GM23338 (cell line): ENCODE results near the gene CCDC3. TPM values are rescaled to one million over a fixed set of nuclear protein-coding genes. Genes with fewer than 3 reads are reported as not detected.

Source experiments
- ATAC-seq: fragments of 200-7000 bp; cut with Tn5 transposase; 3 replicates; pipeline ENCODE4 v1.9.1; 2020
- DNase-seq: peaks from one replicate; pipeline ENCODE4 v3.0.0-alpha.2; 2015; ENCODE audit warnings: low spot score
- H2AFZ ChIP-seq: fragments of 200-600 bp; sonication (generic); 2 replicates; pipeline ENCODE4 v1.8.0; 2016; ENCODE audit warnings: antibody characterized with exemption, mild to moderate bottlenecking, moderate library complexity
- H3F3A ChIP-seq: fragments of 200-600 bp; sonication (generic); replicated peaks from 2 replicates; pipeline ENCODE4 v1.8.0; 2017; ENCODE audit warnings: antibody characterized with exemption, mixed run types, low read depth
- H3K27ac ChIP-seq: fragments of 200-600 bp; sonication (generic); 2 replicates; pipeline ENCODE4 v1.6.1; 2016; ENCODE audit warnings: low read depth
- H3K27me3 ChIP-seq: fragments of 200-600 bp; sonication (generic); 2 replicates; pipeline ENCODE4 v1.8.0; 2016; ENCODE audit warnings: mild to moderate bottlenecking, mixed run types, moderate library complexity; ENCODE audit not compliant: insufficient read depth
- H3K36me3 ChIP-seq: fragments of 200-600 bp; sonication (generic); 2 replicates; pipeline ENCODE4 v1.8.0; 2016; ENCODE audit warnings: mild to moderate bottlenecking; ENCODE audit not compliant: insufficient read depth
- H3K4me1 ChIP-seq: fragments of 200-600 bp; sonication (generic); 2 replicates; pipeline ENCODE4 v1.8.0; 2016; ENCODE audit warnings: mild to moderate bottlenecking, moderate library complexity; ENCODE audit not compliant: insufficient read depth
- H3K4me2 ChIP-seq: fragments of 200-600 bp; sonication (generic); 2 replicates; pipeline ENCODE4 v1.7.1; 2017; ENCODE audit warnings: mixed run types
- H3K4me3 ChIP-seq: fragments of 200-600 bp; sonication (generic); 2 replicates; pipeline ENCODE4 v1.6.1; 2016; ENCODE audit warnings: mixed run types
- H3K79me2 ChIP-seq: fragments of 200-600 bp; sonication (generic); replicated peaks from 2 replicates; pipeline ENCODE4 v1.8.0; 2017; ENCODE audit warnings: mild to moderate bottlenecking; ENCODE audit not compliant: insufficient read depth
- H3K9me2 ChIP-seq: fragments of 200-600 bp; sonication (generic); 2 replicates; pipeline ENCODE4 v1.8.0; 2017; ENCODE audit not compliant: insufficient read depth
- H4K20me1 ChIP-seq: fragments of 200-600 bp; sonication (generic); replicated peaks from 2 replicates; pipeline ENCODE4 v1.8.0; 2017; ENCODE audit warnings: mild to moderate bottlenecking; ENCODE audit not compliant: insufficient read depth
- H3K27ac Mint-ChIP-seq: 2 replicates; pipeline ENCODE4 v1.8.0; 2020; ENCODE audit warnings: inconsistent platforms, mild to moderate bottlenecking, moderate library complexity, mixed read lengths
- H3K27me3 Mint-ChIP-seq: 3 replicates; pipeline ENCODE4 v1.8.0; 2022; ENCODE audit warnings: low read depth, mild to moderate bottlenecking, moderate library complexity, mixed read lengths, inconsistent platforms; ENCODE audit not compliant: insufficient read depth, poor library complexity
- H3K36me3 Mint-ChIP-seq: 3 replicates; pipeline ENCODE4 v1.8.0; 2021; ENCODE audit warnings: low read depth, mild to moderate bottlenecking, inconsistent platforms, moderate library complexity, mixed read lengths
- H3K4me1 Mint-ChIP-seq: 3 replicates; pipeline ENCODE4 v1.8.0; 2020; ENCODE audit warnings: mild to moderate bottlenecking, inconsistent platforms, mixed read lengths
- H3K4me3 Mint-ChIP-seq: 3 replicates; pipeline ENCODE4 v1.8.0; 2021; ENCODE audit warnings: moderate library complexity, mild to moderate bottlenecking, inconsistent platforms, mixed read lengths
- H3K9me3 Mint-ChIP-seq: 3 replicates; pipeline ENCODE4 v1.8.0; 2020; ENCODE audit warnings: moderate library complexity, mild to moderate bottlenecking, inconsistent platforms, mixed read lengths
- JUNB ChIP-seq: IDR thresholded peaks from one replicate; pipeline ENCODE4 v1.6.1; 2016; ENCODE audit warnings: antibody characterized with exemption; ENCODE audit not compliant: unreplicated experiment
- polyA plus RNA-seq: library from polyadenylated mRNA; unstranded; fragments of >200 nt; fragmentation: Nextera tagmentation; extraction: Ambion mirVana; gene quantifications from 2 replicates; pipeline ENCODE4 v1.2.1, GENCODE V29; 2016
- total RNA-seq: library from RNA; depleted of rRNA; stranded (reverse); fragments of >200 nt; shearing (Covaris generic); gene quantifications from 2 replicates; pipeline ENCODE4 v1.2.3, GENCODE V29; 2014
- TF ChIP-seq, protein P1 (sequence below): fragments of 250-450 bp; sonication (Bioruptor Pico); IDR thresholded peaks from 2 replicates; pipeline ENCODE4 v1.5.0; 2020; ENCODE audit warnings: mild to moderate bottlenecking, moderate library complexity
- TF ChIP-seq, protein P2 (sequence below), 2 experiments: fragments of 200-600 bp in 1 of 2; sonication (generic) in 1 of 2; conservative IDR thresholded peaks; 2 replicates each; pipeline versions ENCODE4 v1.5.1 to v1.6.1; 2016 to 2017; ENCODE audit warnings: antibody characterized with exemption in 2 of 2, low read depth in 2 of 2, mild to moderate bottlenecking in 2 of 2, moderate library complexity in 1 of 2

CCDC3 gene
- total and polyA plus RNA-seq, 2 experiments from 2014 or later = 1.4 to 5.2 TPM

DNA sequence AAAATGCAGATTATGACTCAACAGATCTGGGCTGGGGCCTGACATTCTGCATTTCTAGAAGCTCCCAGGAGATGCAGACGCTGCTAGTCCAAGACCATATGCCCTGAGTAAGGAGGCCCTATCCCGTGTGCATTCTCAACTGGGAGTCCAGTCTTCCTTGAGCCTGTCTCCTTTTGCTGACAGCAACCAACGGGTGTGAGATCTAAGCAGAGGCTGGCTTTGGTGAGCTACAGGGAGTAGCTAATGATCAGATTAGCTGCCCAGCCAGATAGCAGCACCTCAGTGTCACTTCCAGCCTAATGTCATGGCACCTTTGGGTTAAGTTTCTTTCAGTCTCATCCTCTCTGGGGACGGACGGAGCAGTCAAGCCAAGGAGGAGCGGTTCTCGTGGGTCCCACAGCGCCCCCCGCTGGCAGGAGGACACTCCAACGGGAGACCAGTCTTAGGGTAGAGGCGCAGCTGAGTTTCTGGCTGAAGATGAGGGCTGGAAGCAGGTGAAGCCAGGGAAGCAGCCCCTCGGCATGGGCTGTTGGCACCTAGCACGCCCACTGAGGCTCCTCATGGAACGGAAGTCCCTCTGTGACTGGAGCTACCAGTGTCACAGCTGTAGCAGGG, 154.0 kb downstream of the CCDC3 start:
- peak; percentile 90 for DNase-seq
- Histone ChIP-seq H3K9me2 (no peaks in the 10 kb centered on the region), H3K27ac (no peak overlapping the region), H3K4me1 (no peaks in the 10 kb centered on the region), H3K4me3 (no peak overlapping the region), H3K4me2 (no peak overlapping the region), H3K36me3 (no peaks in the 10 kb centered on the region), H2AFZ (peak overlapping the region; percentile 98), H3F3A (no peaks in the 10 kb centered on the region), H3K27me3 (no peaks in the 10 kb centered on the region), H4K20me1 (no peaks in the 10 kb centered on the region), H3K79me2 (no peaks in the 10 kb centered on the region)
- no peak overlapping the region for H3K4me3 Mint-ChIP-seq
- TF ChIP-seq, protein P1, sequence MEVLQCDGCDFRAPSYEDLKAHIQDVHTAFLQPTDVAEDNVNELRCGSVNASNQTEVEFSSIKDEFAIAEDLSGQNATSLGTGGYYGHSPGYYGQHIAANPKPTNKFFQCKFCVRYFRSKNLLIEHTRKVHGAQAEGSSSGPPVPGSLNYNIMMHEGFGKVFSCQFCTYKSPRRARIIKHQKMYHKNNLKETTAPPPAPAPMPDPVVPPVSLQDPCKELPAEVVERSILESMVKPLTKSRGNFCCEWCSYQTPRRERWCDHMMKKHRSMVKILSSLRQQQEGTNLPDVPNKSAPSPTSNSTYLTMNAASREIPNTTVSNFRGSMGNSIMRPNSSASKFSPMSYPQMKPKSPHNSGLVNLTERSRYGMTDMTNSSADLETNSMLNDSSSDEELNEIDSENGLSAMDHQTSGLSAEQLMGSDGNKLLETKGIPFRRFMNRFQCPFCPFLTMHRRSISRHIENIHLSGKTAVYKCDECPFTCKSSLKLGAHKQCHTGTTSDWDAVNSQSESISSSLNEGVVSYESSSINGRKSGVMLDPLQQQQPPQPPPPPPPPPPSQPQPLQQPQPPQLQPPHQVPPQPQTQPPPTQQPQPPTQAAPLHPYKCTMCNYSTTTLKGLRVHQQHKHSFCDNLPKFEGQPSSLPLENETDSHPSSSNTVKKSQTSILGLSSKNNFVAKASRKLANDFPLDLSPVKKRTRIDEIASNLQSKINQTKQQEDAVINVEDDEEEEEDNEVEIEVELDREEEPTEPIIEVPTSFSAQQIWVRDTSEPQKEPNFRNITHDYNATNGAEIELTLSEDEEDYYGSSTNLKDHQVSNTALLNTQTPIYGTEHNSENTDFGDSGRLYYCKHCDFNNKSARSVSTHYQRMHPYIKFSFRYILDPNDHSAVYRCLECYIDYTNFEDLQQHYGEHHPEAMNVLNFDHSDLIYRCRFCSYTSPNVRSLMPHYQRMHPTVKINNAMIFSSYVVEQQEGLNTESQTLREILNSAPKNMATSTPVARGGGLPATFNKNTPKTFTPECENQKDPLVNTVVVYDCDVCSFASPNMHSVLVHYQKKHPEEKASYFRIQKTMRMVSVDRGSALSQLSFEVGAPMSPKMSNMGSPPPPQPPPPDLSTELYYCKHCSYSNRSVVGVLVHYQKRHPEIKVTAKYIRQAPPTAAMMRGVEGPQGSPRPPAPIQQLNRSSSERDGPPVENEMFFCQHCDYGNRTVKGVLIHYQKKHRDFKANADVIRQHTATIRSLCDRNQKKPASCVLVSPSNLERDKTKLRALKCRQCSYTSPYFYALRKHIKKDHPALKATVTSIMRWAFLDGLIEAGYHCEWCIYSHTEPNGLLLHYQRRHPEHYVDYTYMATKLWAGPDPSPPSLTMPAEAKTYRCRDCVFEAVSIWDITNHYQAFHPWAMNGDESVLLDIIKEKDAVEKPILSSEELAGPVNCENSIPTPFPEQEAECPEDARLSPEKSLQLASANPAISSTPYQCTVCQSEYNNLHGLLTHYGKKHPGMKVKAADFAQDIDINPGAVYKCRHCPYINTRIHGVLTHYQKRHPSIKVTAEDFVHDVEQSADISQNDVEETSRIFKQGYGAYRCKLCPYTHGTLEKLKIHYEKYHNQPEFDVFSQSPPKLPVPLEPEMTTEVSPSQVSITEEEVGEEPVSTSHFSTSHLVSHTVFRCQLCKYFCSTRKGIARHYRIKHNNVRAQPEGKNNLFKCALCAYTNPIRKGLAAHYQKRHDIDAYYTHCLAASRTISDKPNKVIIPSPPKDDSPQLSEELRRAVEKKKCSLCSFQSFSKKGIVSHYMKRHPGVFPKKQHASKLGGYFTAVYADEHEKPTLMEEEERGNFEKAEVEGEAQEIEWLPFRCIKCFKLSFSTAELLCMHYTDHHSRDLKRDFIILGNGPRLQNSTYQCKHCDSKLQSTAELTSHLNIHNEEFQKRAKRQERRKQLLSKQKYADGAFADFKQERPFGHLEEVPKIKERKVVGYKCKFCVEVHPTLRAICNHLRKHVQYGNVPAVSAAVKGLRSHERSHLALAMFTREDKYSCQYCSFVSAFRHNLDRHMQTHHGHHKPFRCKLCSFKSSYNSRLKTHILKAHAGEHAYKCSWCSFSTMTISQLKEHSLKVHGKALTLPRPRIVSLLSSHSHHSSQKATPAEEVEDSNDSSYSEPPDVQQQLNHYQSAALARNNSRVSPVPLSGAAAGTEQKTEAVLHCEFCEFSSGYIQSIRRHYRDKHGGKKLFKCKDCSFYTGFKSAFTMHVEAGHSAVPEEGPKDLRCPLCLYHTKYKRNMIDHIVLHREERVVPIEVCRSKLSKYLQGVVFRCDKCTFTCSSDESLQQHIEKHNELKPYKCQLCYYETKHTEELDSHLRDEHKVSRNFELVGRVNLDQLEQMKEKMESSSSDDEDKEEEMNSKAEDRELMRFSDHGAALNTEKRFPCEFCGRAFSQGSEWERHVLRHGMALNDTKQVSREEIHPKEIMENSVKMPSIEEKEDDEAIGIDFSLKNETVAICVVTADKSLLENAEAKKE (CRISPR knock-in tag) = no peak
- no peak for TF ChIP-seq JUNB
- TF ChIP-seq, protein P2, sequence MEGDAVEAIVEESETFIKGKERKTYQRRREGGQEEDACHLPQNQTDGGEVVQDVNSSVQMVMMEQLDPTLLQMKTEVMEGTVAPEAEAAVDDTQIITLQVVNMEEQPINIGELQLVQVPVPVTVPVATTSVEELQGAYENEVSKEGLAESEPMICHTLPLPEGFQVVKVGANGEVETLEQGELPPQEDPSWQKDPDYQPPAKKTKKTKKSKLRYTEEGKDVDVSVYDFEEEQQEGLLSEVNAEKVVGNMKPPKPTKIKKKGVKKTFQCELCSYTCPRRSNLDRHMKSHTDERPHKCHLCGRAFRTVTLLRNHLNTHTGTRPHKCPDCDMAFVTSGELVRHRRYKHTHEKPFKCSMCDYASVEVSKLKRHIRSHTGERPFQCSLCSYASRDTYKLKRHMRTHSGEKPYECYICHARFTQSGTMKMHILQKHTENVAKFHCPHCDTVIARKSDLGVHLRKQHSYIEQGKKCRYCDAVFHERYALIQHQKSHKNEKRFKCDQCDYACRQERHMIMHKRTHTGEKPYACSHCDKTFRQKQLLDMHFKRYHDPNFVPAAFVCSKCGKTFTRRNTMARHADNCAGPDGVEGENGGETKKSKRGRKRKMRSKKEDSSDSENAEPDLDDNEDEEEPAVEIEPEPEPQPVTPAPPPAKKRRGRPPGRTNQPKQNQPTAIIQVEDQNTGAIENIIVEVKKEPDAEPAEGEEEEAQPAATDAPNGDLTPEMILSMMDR (conservative IDR thresholded peaks at IDR 0.05; ENCODE audit: low read depth in 2 of 2) = peak; percentile 89 to 95
- H3K27me3 Mint-ChIP-seq = peaks cover 4% of the 10 kb centered on the region
- no peaks in the 10 kb centered on the region for H3K9me3 Mint-ChIP-seq
- no peaks in the 10 kb centered on the region for H3K36me3 Mint-ChIP-seq
- peak; percentile 98 for ATAC-seq
- no peaks in the 10 kb centered on the region; the same call in 2 of the 3 replicates for H3K4me1 Mint-ChIP-seq
- H3K27ac Mint-ChIP-seq = no peak overlapping the region
